ENCODE data around the gene ALOX5. TPM values are rescaled to one million over a fixed set of nuclear protein-coding genes. Genes with fewer than 3 reads are reported as not detected.

ALOX5 gene
- total RNA-seq, 1 donor from 2014 or later = 1.6 TPM

GRCh38 chr10:45463244-45464116 lies 89.5 kb downstream of the ALOX5 start:
- Histone ChIP-seq H3K9me3 (ENCODE audit: low read depth) (no peaks in the 10 kb centered on the region), H3F3A (ENCODE audit: low read depth) (no peaks in the 10 kb centered on the region), H3K4me3 (no peak overlapping the region), H3K27me3 (no peaks in the 10 kb centered on the region), H3K79me2 (ENCODE audit: low read depth) (no peaks in the 10 kb centered on the region), H3K27ac (no peak overlapping the region), H3K9ac (no peak overlapping the region), H3K4me1 (peaks cover 7% of the 10 kb centered on the region), H3K4me2 (no peak overlapping the region), H2AFZ (replicated peaks) (no peak overlapping the region), H3K36me3 (no peaks in the 10 kb centered on the region), H4K20me1 (ENCODE audit: low read depth) (no peaks in the 10 kb centered on the region)
- DNase-seq (ENCODE audit: low spot score) = no peak
- Mint-ChIP-seq H3K27ac (no peak overlapping the region), H3K36me3 (peaks cover 6% of the 10 kb centered on the region), H3K9me3 (no peaks in the 10 kb centered on the region), H3K27me3 (ENCODE audit: insufficient read depth, low read depth) (peaks cover 5% of the 10 kb centered on the region), H3K4me3 (no peak overlapping the region), H3K4me1 (peaks cover 10% of the 10 kb centered on the region)
- no peak for TF ChIP-seq EZH2 (IDR thresholded peaks at IDR 0.05)
- no peak for TF ChIP-seq EZH2phosphoT487 (IDR thresholded peaks at IDR 0.05)
- TF ChIP-seq, protein P1, sequence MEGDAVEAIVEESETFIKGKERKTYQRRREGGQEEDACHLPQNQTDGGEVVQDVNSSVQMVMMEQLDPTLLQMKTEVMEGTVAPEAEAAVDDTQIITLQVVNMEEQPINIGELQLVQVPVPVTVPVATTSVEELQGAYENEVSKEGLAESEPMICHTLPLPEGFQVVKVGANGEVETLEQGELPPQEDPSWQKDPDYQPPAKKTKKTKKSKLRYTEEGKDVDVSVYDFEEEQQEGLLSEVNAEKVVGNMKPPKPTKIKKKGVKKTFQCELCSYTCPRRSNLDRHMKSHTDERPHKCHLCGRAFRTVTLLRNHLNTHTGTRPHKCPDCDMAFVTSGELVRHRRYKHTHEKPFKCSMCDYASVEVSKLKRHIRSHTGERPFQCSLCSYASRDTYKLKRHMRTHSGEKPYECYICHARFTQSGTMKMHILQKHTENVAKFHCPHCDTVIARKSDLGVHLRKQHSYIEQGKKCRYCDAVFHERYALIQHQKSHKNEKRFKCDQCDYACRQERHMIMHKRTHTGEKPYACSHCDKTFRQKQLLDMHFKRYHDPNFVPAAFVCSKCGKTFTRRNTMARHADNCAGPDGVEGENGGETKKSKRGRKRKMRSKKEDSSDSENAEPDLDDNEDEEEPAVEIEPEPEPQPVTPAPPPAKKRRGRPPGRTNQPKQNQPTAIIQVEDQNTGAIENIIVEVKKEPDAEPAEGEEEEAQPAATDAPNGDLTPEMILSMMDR (IDR thresholded peaks at IDR 0.05) = no peak

DNA sequence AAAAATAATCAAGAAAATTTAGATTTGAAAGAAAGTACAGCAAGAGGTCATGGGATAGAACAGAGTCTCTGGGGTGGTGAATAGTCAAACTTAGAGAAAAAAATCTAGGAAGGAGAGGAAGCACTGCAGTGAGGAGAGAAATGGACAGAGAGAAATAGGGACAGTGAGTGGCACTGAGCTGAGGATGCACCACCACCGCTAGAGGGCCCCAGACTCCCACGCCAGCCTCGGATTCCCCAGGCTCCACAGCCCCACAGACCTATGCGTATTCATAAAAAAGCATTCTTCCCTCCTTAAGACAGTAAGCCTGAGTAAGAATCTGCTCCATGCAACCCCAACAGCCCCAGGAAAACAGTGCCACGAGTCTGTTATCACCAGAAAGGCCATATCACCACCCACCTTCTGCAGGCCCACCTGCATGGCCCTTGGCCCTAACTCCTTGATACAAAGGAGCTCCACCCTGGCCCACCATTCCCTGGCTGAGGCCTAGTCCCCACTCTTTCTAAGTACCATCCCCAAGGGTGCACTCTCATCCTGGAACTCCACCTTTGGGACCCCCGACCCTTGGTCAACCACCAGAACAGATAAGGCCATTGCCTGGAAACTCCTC lies 91.0 kb downstream of the ALOX5 start:
- H3K4me1 Mint-ChIP-seq = peaks cover 10% of the 10 kb centered on the region

DNA sequence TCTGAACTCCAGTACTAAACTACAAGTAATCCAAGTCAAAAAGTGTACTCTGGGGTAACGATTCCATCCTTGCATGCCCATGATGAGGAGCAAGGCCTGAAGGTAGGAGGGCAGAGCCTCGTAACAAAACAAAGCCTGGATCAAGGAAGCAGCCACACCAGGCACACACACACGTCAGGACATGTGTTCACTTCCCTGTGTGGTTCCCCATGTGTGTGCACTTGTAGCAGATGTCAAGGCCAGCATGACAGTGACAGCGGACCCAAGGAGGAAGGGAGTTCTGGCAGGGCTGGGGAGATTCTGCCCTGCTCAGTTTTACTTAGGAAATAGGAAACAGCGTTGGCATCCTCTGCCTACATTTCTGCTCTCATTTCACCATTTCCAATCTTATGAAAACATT lies 92.8 kb downstream of the ALOX5 start:
- no peak overlapping the region for H2AFZ ChIP-seq (replicated peaks)
- H3K79me2 ChIP-seq (ENCODE audit: low read depth) = peaks cover 6% of the 10 kb centered on the region
- no peak overlapping the region for H3K9ac ChIP-seq
- no peak for TF ChIP-seq EZH2 (IDR thresholded peaks at IDR 0.05)
- TF ChIP-seq, protein P1 (IDR thresholded peaks at IDR 0.05) = no peak
- H3K27me3 Mint-ChIP-seq (ENCODE audit: insufficient read depth, low read depth) = peaks cover 5% of the 10 kb centered on the region
- H3K9me3 Mint-ChIP-seq = no peaks in the 10 kb centered on the region
- H3K4me1 ChIP-seq = peaks cover 22% of the 10 kb centered on the region
- no peak for DNase-seq (ENCODE audit: low spot score)
- no peak overlapping the region for H3K27ac Mint-ChIP-seq
- no peaks in the 10 kb centered on the region for H3F3A ChIP-seq (ENCODE audit: low read depth)
- no peaks in the 10 kb centered on the region for H3K36me3 Mint-ChIP-seq
- H3K4me3 ChIP-seq = no peak overlapping the region
- H3K4me3 Mint-ChIP-seq = no peak overlapping the region
- no peak overlapping the region for H3K4me2 ChIP-seq
- H3K27ac ChIP-seq = no peak overlapping the region
- H3K27me3 ChIP-seq = no peaks in the 10 kb centered on the region
- H4K20me1 ChIP-seq (ENCODE audit: low read depth) = no peaks in the 10 kb centered on the region
- H3K36me3 ChIP-seq = no peaks in the 10 kb centered on the region
- H3K4me1 Mint-ChIP-seq = peaks cover 13% of the 10 kb centered on the region
- H3K9me3 ChIP-seq (ENCODE audit: low read depth) = no peaks in the 10 kb centered on the region

More for the DNA sequence above, 91.0 kb downstream of the ALOX5 start:
- Histone ChIP-seq H3K9me3 (ENCODE audit: low read depth) (no peaks in the 10 kb centered on the region), H2AFZ (replicated peaks) (no peak overlapping the region), H3K4me2 (no peak overlapping the region), H4K20me1 (ENCODE audit: low read depth) (no peaks in the 10 kb centered on the region), H3K4me3 (no peak overlapping the region), H3K27me3 (no peaks in the 10 kb centered on the region), H3K4me1 (peaks cover 11% of the 10 kb centered on the region), H3F3A (ENCODE audit: low read depth) (no peaks in the 10 kb centered on the region), H3K27ac (no peak overlapping the region), H3K36me3 (no peaks in the 10 kb centered on the region), H3K79me2 (ENCODE audit: low read depth) (no peaks in the 10 kb centered on the region), H3K9ac (no peak overlapping the region)
- peak; percentile 83 for DNase-seq (ENCODE audit: low spot score)
- no peaks in the 10 kb centered on the region for H3K36me3 Mint-ChIP-seq
- H3K4me3 Mint-ChIP-seq = no peak overlapping the region
- no peaks in the 10 kb centered on the region for H3K9me3 Mint-ChIP-seq
- TF ChIP-seq EZH2phosphoT487 (IDR thresholded peaks at IDR 0.05) = no peak
- no peak for TF ChIP-seq EZH2 (IDR thresholded peaks at IDR 0.05)
- TF ChIP-seq, protein P1 (IDR thresholded peaks at IDR 0.05) = peak; percentile 90
- H3K27me3 Mint-ChIP-seq (ENCODE audit: insufficient read depth, low read depth) = peaks cover 5% of the 10 kb centered on the region
- no peak overlapping the region for H3K27ac Mint-ChIP-seq
